Left ventricle myocardium inferior (tissue), 1 donor: ENCODE results near the gene RSPO4. TPM values are rescaled to one million over a fixed set of nuclear protein-coding genes. Genes with fewer than 3 reads are reported as not detected.

Experiments used
- DNase-seq: peaks from one replicate; pipeline ENCODE4 v3.0.0-alpha.2; 2020
- H3K27ac ChIP-seq: fragments of 200-600 bp; replicated peaks from 2 replicates; pipeline ENCODE4 v1.8.0; 2021
- H3K27me3 ChIP-seq: fragments of 200-600 bp; 2 replicates; pipeline ENCODE4 v1.8.0; 2021; ENCODE audit warnings: low read depth
- H3K36me3 ChIP-seq: fragments of 200-600 bp; 2 replicates; pipeline ENCODE4 v1.8.0; 2021
- H3K4me1 ChIP-seq: fragments of 200-600 bp; 2 replicates; pipeline ENCODE4 v1.8.0; 2021
- H3K4me3 ChIP-seq: fragments of 200-600 bp; 2 replicates; pipeline ENCODE4 v1.8.0; 2021; ENCODE audit warnings: mild to moderate bottlenecking, moderate library complexity
- H3K9me3 ChIP-seq: fragments of 200-600 bp; replicated peaks from 2 replicates; pipeline ENCODE4 v1.8.0; 2021
- intact Hi-C: fragments of 100-400 bp; cut with micrococcal nuclease; formaldehyde crosslinking; loops from one replicate; pipeline ENCODE4 v1.11.0; 2022
- total RNA-seq: library from RNA; stranded (reverse); fragmentation: NEBNext Ultra II Directional; extraction: Animal tissue kit (Norgen Biotek cat#: 25700); gene quantifications from one replicate; pipeline ENCODE4 v1.2.1, GENCODE V29; 2021
- TF ChIP-seq, protein P1 (sequence below): fragments of 200-600 bp; IDR thresholded peaks from 2 replicates; pipeline ENCODE4 v1.8.0; 2021; ENCODE audit warnings: antibody characterized with exemption, mild to moderate bottlenecking, borderline replicate concordance
- donor health status: DM: no; HTN: yes; CAD: no; lungs with severe emphysema.

The RSPO4 gene
- total RNA-seq, 1 donor from 2014 or later = not detected

DNA sequence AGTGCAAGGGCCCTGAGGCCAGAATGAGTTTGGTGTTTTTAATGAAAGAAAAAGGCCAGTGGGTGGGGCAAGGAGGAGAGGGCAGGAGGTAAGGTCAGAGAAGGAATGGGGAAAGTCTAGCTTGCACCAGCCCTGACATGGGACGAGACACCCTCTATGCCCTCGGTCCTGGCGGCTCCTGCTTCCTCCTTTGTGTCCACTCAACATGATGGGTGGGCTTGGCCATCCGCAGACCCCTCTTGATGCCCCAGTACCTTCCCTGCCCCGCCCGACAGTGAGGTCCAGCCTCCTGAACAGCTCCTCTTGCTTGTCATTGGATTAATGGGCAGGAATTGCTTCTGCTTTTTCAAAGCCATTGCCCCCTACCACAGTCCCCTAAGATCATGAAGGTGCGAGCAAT is 52.4 kb downstream of the RSPO4 start:
- TF ChIP-seq, protein P1, sequence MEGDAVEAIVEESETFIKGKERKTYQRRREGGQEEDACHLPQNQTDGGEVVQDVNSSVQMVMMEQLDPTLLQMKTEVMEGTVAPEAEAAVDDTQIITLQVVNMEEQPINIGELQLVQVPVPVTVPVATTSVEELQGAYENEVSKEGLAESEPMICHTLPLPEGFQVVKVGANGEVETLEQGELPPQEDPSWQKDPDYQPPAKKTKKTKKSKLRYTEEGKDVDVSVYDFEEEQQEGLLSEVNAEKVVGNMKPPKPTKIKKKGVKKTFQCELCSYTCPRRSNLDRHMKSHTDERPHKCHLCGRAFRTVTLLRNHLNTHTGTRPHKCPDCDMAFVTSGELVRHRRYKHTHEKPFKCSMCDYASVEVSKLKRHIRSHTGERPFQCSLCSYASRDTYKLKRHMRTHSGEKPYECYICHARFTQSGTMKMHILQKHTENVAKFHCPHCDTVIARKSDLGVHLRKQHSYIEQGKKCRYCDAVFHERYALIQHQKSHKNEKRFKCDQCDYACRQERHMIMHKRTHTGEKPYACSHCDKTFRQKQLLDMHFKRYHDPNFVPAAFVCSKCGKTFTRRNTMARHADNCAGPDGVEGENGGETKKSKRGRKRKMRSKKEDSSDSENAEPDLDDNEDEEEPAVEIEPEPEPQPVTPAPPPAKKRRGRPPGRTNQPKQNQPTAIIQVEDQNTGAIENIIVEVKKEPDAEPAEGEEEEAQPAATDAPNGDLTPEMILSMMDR = no peak
- Histone ChIP-seq H3K36me3 (no peaks in the 10 kb centered on the region), H3K4me3 (no peak overlapping the region), H3K27me3 (peaks cover 90% of the 10 kb centered on the region), H3K27ac (no peak overlapping the region), H3K9me3 (no peaks in the 10 kb centered on the region), H3K4me1 (no peaks in the 10 kb centered on the region)
- intact Hi-C loops = no loop called here
- no peak for DNase-seq

DNA sequence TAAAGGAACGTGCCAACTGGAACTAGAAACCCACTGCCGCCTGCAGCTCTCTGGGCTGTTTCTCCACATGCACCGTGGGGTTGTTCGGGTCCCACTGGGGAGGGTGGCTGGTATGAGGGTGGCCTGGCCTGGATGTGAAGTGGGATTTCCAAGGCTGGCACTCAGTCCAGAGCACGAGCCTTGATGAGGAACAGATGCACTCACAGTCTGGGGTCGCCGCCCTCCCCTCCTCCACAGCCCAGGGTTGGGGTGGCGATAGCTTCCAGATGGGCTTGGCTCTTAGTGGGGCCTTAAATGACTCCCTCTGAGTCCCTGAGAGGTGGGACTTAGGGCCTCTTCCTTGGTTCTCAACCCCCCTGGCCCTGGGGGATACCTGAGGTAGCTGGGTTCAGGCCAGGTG is 55.3 kb downstream of the RSPO4 start:
- intact Hi-C loops = no loop called here
- Histone ChIP-seq H3K9me3 (no peaks in the 10 kb centered on the region), H3K4me1 (no peaks in the 10 kb centered on the region), H3K27me3 (peaks cover 93% of the 10 kb centered on the region), H3K27ac (no peak overlapping the region), H3K4me3 (no peak overlapping the region), H3K36me3 (no peaks in the 10 kb centered on the region)
- TF ChIP-seq, protein P1 = no peak
- DNase-seq = no peak

DNA sequence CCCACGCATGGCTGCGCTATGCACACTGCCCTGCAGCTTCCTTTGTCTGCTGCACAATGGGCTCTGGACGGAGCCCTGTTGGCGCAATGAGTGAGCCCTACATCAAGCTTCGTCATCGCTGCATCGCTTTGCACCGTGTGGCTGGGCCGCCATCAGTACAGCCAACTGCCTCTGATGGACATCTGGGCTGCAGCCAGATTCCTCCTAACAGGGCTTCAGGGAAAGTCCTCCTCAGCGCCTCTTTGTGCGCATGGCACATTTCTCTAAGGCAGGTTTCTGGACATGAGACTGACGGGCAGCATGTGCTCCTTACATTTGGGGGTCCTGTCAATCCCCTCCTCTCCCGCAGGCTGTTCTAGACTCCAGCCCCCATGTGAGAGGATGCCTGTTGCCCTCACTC is 56.3 kb downstream of the RSPO4 start:
- H3K27me3 ChIP-seq = peaks cover 93% of the 10 kb centered on the region
- DNase-seq = no peak
- no peak overlapping the region for H3K4me3 ChIP-seq
- H3K9me3 ChIP-seq = no peaks in the 10 kb centered on the region
- H3K27ac ChIP-seq = no peak overlapping the region
- H3K4me1 ChIP-seq = no peaks in the 10 kb centered on the region
- intact Hi-C loops = no loop called here
- no peaks in the 10 kb centered on the region for H3K36me3 ChIP-seq
- TF ChIP-seq, protein P1 = no peak

DNA sequence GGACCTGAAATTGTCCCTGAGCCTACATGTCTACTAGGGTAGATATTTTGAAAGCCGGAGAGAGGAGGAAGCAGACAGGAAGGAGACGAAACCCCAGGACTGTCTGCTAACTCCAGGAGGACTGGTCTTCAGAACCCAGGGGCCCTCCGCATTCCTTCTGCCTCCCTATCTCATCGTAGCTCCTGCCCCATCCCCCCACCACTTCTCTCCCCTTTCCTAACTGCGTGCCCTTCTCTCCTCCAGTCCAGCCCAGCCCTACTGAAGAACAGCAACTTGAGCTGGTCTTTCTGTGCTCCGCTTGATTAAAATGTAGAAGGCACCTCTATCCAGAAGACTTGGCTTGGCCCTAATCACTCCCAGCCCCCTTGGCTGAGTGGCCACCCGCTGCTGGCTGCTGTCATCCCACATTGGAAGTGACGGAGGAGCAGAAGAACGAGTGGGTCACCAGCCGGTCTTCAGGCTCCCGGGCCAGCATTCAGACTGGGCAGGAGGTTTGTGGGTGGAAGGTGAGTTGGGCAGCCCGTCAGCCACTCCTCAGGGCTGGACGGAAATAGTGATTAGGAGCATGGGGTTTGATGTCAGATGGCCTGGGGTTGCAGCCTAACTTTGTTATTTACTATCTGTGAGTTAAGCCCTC is 57.2 kb downstream of the RSPO4 start:
- Histone ChIP-seq H3K36me3 (no peaks in the 10 kb centered on the region), H3K27ac (no peak overlapping the region), H3K4me1 (no peaks in the 10 kb centered on the region), H3K9me3 (no peaks in the 10 kb centered on the region), H3K27me3 (peaks cover 94% of the 10 kb centered on the region), H3K4me3 (no peak overlapping the region)
- intact Hi-C loops = no loop called here
- no peak for DNase-seq
- TF ChIP-seq, protein P1 = no peak

DNA sequence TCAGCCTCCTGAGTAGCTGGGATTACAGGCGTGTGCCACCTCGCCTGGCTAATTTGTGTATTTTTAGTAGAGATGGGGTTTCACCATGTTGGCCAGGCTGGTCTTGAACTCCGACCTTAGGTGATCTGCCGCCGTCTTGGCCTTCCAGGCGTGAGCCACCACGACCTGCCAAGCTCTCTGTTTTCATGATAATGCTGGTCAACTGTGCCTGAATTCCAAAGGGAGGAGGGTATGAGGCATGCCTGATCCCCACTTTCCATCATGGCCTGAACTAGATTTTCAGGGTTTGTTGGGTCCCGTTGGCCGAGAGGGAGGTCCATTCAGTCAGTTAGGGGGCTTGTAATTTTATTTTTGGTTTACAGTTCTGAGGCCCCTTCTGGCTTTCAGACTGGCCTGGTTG is 58.0 kb downstream of the RSPO4 start:
- Histone ChIP-seq H3K4me3 (no peak overlapping the region), H3K9me3 (no peaks in the 10 kb centered on the region), H3K27ac (no peak overlapping the region), H3K36me3 (no peaks in the 10 kb centered on the region), H3K4me1 (no peaks in the 10 kb centered on the region), H3K27me3 (peaks cover 91% of the 10 kb centered on the region)
- DNase-seq = no peak
- intact Hi-C loops = no loop called here
- TF ChIP-seq, protein P1 = no peak
